ENCODE measurements around the gene PARP12. TPM values are rescaled to one million over a fixed set of nuclear protein-coding genes. Genes with fewer than 3 reads are reported as not detected.

Gene PARP12
- total and polyA plus RNA-seq, 10 donors, result 26.9 to 101 (median 67.2) TPM

DNA sequence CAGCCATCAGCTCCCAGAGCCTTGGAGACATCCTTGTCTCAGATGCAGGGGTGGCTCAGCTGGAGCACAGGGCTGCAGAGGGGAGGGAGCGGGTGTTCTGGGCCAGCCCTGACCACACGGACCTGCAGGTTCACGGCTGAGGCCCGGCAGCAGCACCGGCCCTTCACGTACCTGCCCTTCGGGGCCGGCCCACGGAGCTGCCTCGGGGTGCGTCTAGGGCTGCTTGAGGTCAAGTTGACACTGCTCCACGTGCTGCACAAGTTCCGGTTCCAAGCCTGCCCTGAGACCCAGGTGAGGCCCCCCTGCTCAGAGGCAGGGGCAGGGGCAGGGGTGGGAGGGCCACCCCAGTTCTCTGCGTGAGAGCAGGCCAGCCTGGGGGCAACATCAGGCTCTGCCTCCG, 45.2 kb downstream of the PARP12 start:
- Histone ChIP-seq H3K27me3 (replicated peaks in 1 of 7) (no peaks in the 10 kb centered on the region), H3K4me3 (no peak overlapping the region), H3K9me3 (no peaks in the 10 kb centered on the region), H3K27ac (no peak overlapping the region), H3K36me3 (peaks cover 0 to 88% (median 6%) of the 10 kb centered on the region in 6 donors), H3K4me1 (no peaks in the 10 kb centered on the region)
- WGBS, 5 donors, result 87 to 93% (median 89%) methylated on average over 3 to 15 of the region's 15 CpGs
- no peak for TF ChIP-seq POLR2A (IDR thresholded peaks at IDR 0.05)
- peak in 1 of 3 donors; percentile 53 for TF ChIP-seq POLR2AphosphoS5 (IDR thresholded peaks at IDR 0.05)
- TF ChIP-seq, protein P1, sequence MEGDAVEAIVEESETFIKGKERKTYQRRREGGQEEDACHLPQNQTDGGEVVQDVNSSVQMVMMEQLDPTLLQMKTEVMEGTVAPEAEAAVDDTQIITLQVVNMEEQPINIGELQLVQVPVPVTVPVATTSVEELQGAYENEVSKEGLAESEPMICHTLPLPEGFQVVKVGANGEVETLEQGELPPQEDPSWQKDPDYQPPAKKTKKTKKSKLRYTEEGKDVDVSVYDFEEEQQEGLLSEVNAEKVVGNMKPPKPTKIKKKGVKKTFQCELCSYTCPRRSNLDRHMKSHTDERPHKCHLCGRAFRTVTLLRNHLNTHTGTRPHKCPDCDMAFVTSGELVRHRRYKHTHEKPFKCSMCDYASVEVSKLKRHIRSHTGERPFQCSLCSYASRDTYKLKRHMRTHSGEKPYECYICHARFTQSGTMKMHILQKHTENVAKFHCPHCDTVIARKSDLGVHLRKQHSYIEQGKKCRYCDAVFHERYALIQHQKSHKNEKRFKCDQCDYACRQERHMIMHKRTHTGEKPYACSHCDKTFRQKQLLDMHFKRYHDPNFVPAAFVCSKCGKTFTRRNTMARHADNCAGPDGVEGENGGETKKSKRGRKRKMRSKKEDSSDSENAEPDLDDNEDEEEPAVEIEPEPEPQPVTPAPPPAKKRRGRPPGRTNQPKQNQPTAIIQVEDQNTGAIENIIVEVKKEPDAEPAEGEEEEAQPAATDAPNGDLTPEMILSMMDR (IDR thresholded peaks at IDR 0.05 in 8 of 11, conservative IDR thresholded peaks at IDR 0.05 in 3 of 11), result no peak
- intact Hi-C loops (cut with DNase I; ENCODE audit: low total_unique reads), result no loop called here
- peak; percentile 45 for DNase-seq

DNA sequence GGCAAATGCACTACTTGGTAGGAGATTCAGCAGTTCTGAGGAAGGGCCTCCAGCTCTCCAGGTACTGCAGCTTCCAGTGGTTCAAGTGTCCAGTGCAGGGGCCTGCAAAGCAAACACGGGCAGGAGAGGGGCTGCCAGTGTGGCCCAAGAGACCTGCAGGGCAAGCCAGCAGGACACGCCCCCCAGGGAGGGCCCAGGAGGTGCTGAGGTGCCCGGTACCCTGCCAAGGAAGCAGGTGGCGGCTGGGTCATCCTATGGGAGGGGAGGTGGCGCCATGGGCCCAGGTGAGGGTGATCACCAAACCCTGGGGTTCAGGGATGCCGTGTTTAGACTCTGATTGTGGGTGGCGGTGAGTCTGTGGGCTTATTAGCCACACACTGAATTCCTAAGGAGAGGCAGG, 45.7 kb downstream of the PARP12 start:
- Histone ChIP-seq H3K4me1 (no peaks in the 10 kb centered on the region), H3K9me3 (no peaks in the 10 kb centered on the region), H3K4me3 (no peak overlapping the region), H3K27me3 (replicated peaks in 1 of 7) (no peaks in the 10 kb centered on the region), H3K27ac (no peak overlapping the region), H3K36me3 (peaks cover 0 to 88% (median 4%) of the 10 kb centered on the region in 6 donors)
- WGBS, 5 donors, result 86 to 96% (median 90%) methylated on average over 6 to 7 of the region's 7 CpGs
- DNase-seq, result peak; percentile 67
- TF ChIP-seq, protein P1 (IDR thresholded peaks at IDR 0.05 in 8 of 11, conservative IDR thresholded peaks at IDR 0.05 in 3 of 11), result no peak
- TF ChIP-seq POLR2AphosphoS5 (IDR thresholded peaks at IDR 0.05), result peak in 2 of 3 donors; percentile 8 to 46
- intact Hi-C loops (cut with DNase I; ENCODE audit: low total_unique reads), result no loop called here

DNA sequence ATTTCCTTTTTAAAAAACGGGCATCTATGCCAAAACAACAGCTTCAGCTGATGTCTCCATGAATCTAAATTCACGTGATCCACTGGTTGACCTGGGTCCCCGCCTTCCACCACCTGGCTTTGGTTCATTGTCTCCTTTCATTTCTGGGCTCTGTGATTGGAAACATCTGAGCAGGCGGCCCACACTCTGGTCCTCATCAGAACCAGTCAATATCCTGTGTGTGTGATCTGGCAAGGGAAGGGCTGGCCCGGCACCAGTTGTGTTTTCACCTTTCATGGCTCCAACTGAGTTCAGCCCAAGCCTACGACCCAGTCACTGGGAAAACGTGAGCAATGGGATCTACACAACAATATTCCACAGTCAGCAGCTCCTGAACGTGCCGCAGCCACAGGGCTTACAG, 46.2 kb downstream of the PARP12 start:
- Histone ChIP-seq H3K27me3 (replicated peaks in 1 of 7) (no peaks in the 10 kb centered on the region), H3K4me1 (no peaks in the 10 kb centered on the region), H3K27ac (no peak overlapping the region), H3K4me3 (no peak overlapping the region), H3K36me3 (peaks cover 0 to 86% (median 4%) of the 10 kb centered on the region in 6 donors), H3K9me3 (no peaks in the 10 kb centered on the region)
- 85 to 95% (median 90%) methylated on average over 9 of the region's 9 CpGs for WGBS, 5 donors
- peak; percentile 33 for DNase-seq
- TF ChIP-seq POLR2A (IDR thresholded peaks at IDR 0.05) (no peak), POLR2AphosphoS5 (IDR thresholded peaks at IDR 0.05) (no peak)
- TF ChIP-seq, protein P1 (IDR thresholded peaks at IDR 0.05 in 8 of 11, conservative IDR thresholded peaks at IDR 0.05 in 3 of 11), result no peak
- intact Hi-C loops (cut with DNase I; ENCODE audit: low total_unique reads), result no loop called here

DNA sequence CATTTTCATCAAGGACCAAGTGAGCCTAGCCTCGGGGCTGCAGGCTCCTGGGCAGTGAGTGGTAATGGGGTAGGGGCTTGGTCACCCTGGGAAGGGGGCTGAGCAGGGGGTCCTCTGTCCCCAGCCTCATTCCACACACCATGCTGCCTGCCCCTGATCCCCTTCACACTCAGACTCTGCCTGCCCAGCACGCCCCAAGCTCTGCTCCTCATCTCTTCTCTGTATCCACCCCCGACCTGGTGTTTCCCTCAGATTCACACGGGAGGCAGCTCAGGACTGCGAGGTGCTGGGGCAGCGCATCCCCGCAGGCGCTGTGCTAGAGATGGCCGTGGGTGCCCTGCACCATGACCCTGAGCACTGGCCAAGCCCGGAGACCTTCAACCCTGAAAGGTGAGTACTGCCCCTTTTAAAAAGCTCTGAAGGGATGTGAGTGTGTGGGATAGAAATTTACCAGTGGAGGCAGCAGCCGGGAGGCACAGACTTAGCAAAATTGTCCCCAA, 47.2 kb downstream of the PARP12 start:
- 85 to 94% (median 89%) methylated on average over 11 of the region's 11 CpGs for WGBS, 5 donors
- peak; percentile 45 for DNase-seq

More for the DNA sequence above, 47.2 kb downstream of the PARP12 start:
- no peaks in the 10 kb centered on the region for H3K4me1 ChIP-seq
- H3K27ac ChIP-seq, result no peak overlapping the region
- H3K4me3 ChIP-seq, result no peak overlapping the region
- no peaks in the 10 kb centered on the region for H3K9me3 ChIP-seq
- intact Hi-C loops (cut with DNase I; ENCODE audit: low total_unique reads), result no loop called here
- TF ChIP-seq, protein P1 (IDR thresholded peaks at IDR 0.05 in 8 of 11, conservative IDR thresholded peaks at IDR 0.05 in 3 of 11), result no peak
- no peak for TF ChIP-seq POLR2A (IDR thresholded peaks at IDR 0.05)
- TF ChIP-seq POLR2AphosphoS5 (IDR thresholded peaks at IDR 0.05), result peak in 1 of 3 donors; percentile 49
- H3K27me3 ChIP-seq (replicated peaks in 1 of 7), result no peaks in the 10 kb centered on the region
- H3K36me3 ChIP-seq, result peaks cover 0 to 78% (median 4%) of the 10 kb centered on the region in 6 donors
